Measurements from ENCODE around the gene SYT8. TPM values are rescaled to one million over a fixed set of nuclear protein-coding genes. Genes with fewer than 3 reads are reported as not detected.
"Not testable (repeated sequence)": the region's sequence is repeated elsewhere in the genome, so short reads cannot be mapped to it uniquely, and the experiment has no call there.

The SYT8 gene
- total RNA-seq, 4 donors from 2014 or later, result not detected

DNA sequence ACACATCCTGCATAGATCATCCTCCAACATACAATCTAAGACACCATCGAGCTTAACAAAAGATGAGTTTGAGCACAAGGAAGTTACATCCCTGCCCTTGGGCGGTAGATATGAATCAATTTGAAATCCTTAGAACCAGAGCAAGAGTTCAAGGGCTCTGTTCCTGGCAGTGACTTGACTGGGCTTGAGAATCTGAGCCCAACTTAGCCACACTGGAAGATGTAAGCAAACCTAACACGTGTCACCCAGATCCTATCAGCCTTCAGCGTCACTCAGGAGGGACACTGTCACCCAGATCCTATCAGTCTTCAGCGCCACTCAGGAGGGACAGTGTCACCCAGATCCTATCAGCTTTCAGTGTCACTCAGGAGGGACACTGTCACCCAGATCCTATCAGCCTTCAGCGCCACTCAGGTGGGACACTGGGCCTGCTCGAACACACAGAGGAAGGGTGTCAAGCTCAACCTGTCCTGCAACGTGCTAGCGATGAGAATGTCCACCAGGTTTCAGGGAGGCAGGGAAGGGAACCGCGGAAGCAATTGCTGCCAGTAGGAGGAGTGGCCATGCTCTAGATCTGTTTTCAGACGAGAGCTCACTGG is 38.3 kb upstream of the SYT8 start:
- ATAC-seq (ENCODE audit: low FRiP score), result no peak
- no peak for DNase-seq (ENCODE audit: low spot score)
- TF ChIP-seq, protein P1, sequence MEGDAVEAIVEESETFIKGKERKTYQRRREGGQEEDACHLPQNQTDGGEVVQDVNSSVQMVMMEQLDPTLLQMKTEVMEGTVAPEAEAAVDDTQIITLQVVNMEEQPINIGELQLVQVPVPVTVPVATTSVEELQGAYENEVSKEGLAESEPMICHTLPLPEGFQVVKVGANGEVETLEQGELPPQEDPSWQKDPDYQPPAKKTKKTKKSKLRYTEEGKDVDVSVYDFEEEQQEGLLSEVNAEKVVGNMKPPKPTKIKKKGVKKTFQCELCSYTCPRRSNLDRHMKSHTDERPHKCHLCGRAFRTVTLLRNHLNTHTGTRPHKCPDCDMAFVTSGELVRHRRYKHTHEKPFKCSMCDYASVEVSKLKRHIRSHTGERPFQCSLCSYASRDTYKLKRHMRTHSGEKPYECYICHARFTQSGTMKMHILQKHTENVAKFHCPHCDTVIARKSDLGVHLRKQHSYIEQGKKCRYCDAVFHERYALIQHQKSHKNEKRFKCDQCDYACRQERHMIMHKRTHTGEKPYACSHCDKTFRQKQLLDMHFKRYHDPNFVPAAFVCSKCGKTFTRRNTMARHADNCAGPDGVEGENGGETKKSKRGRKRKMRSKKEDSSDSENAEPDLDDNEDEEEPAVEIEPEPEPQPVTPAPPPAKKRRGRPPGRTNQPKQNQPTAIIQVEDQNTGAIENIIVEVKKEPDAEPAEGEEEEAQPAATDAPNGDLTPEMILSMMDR (IDR thresholded peaks at IDR 0.05), result no peak

DNA sequence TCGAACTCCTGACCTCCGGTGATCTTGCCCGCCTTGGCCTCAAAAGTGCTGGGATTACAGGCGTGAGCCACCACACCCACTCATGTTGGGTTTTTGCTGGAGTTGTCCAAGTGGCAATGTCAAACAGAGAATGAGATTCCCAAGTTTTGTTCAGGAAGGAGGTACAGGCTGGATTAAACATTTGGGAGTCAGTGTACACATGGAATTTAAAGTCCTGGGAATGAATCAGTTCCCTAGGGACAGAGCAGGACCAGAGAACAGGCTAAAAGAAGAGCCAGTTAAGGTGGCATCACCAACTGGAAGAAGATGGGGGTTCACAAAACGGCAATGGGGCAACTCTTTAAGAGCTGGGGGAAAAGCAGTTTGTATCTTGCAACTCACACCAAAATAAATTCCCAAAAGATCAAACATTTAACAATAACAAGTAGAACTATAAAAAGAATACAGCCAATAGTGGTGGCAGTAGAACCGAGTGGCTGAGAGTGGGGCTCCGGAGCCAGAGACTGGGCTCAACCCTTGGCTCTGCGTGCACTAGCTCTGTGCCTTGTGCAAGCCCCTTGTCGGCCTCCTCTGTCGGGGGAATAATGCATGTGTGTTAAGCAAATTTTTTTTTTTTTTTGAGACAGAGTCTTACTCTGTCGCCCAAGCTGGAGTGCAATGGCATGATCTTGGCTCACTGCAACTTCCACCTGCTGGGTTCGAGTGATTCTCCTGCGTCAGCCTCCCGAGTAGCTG is 37.2 kb upstream of the SYT8 start:
- TF ChIP-seq, protein P1 (IDR thresholded peaks at IDR 0.05), result no peak
- ATAC-seq (ENCODE audit: low FRiP score) (no peak), DNase-seq (ENCODE audit: low spot score) (no peak)

- peak; percentile 41 for ATAC-seq (ENCODE audit: low FRiP score)
- DNase-seq (ENCODE audit: low spot score), result no peak
Measured at GRCh38 chr11:1803246-1803645, 31.5 kb upstream of the SYT8 start.

GRCh38 chr11:1803835-1804519 is 30.8 kb upstream of the SYT8 start:
- DNase-seq (ENCODE audit: low spot score); ATAC-seq (ENCODE audit: low FRiP score): not testable (repeated sequence)

More at GRCh38 chr11:1803246-1803645, 31.5 kb upstream of the SYT8 start:
- TF ChIP-seq, protein P1 (IDR thresholded peaks at IDR 0.05), result no peak

DNA sequence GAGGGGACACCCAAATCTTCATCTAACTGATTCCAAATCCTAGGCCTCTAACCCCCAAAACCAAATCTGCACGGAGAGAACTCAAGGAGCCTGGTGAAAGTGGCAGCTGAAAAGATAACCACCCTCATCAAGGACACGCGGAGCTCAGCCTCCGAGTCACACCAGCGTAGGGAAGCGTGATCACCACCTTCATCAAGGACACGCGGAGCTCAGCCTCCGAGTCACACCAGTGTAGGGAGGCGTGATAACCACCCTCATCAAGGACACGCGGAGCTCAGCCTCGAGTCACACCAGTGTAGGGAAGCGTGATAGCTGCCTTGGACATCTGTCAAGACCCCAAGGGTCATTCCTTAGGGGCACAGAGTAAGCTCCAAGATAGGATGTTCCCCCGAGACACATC is 29.3 kb upstream of the SYT8 start:
- ATAC-seq (ENCODE audit: low FRiP score), result no peak
- no peak for DNase-seq (ENCODE audit: low spot score)
- TF ChIP-seq, protein P1 (IDR thresholded peaks at IDR 0.05), result no peak

- no peak for ATAC-seq (ENCODE audit: low FRiP score)
- DNase-seq (ENCODE audit: low spot score), result no peak
- TF ChIP-seq, protein P1 (IDR thresholded peaks at IDR 0.05), result no peak
Measured at GRCh38 chr11:1807264-1807995, 27.4 kb upstream of the SYT8 start.

GRCh38 chr11:1810761-1811160 is 24.0 kb upstream of the SYT8 start:
- ATAC-seq (ENCODE audit: low FRiP score), result no peak
- TF ChIP-seq, protein P1 (IDR thresholded peaks at IDR 0.05), result no peak
- no peak for DNase-seq (ENCODE audit: low spot score)

Measured in omental fat pad (tissue), 4 donors.